ENCODE measurements around the gene CHSY1.

DNA sequence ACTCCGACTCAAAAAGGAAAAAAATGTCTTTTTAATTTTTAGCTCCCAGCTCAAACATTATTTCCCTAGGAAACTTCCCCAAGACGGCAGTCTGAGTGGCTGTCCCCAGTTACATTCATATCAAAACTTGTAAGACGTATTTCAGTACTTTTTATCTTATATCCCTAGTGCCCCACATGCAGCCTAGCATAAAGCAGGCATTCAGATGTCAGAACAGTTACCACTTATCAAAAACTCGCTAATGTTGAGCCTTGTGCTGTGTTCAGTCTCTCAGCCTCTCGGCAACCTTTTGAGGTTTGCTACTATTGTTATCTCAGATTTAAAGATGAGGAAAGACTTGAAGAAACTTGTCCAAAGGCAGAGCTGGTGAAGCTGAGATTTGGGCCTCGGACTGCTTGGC is 32.1 kb upstream of the CHSY1 start:
- TF ChIP-seq, protein P1, sequence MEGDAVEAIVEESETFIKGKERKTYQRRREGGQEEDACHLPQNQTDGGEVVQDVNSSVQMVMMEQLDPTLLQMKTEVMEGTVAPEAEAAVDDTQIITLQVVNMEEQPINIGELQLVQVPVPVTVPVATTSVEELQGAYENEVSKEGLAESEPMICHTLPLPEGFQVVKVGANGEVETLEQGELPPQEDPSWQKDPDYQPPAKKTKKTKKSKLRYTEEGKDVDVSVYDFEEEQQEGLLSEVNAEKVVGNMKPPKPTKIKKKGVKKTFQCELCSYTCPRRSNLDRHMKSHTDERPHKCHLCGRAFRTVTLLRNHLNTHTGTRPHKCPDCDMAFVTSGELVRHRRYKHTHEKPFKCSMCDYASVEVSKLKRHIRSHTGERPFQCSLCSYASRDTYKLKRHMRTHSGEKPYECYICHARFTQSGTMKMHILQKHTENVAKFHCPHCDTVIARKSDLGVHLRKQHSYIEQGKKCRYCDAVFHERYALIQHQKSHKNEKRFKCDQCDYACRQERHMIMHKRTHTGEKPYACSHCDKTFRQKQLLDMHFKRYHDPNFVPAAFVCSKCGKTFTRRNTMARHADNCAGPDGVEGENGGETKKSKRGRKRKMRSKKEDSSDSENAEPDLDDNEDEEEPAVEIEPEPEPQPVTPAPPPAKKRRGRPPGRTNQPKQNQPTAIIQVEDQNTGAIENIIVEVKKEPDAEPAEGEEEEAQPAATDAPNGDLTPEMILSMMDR (conservative IDR thresholded peaks at IDR 0.05): no peak
- no peak for TF ChIP-seq ZFX (IDR thresholded peaks at IDR 0.05)
